Loucy (cell line): Measurements from ENCODE around the gene MICU1.

ENCODE experiments used
- CTCF ChIP-seq: fragments of 200-600 bp; sonication (generic); conservative IDR thresholded peaks from 2 replicates; pipeline ENCODE4 v1.5.1; 2014; ENCODE audit warnings: mild to moderate bottlenecking, antibody characterized with exemption, low read length
- EZH2phosphoT487 ChIP-seq: fragments of 200-600 bp; IDR thresholded peaks from 2 replicates; pipeline ENCODE4 v1.6.1; 2018; ENCODE audit warnings: antibody characterized with exemption, mild to moderate bottlenecking, moderate library complexity, borderline replicate concordance

GRCh38 chr10:72407471-72407870 lies 218.4 kb downstream of the MICU1 start:
- no peak for TF ChIP-seq CTCF
- no peak for TF ChIP-seq EZH2phosphoT487
